ENCODE data around the gene PPP1R14D.
A peak's percentile ranks its signal among the peaks of the same experiment; 100 is the strongest.

PPP1R14D gene

GRCh38 chr15:40776537-40777141 lies 51.9 kb downstream of the PPP1R14D start:
- DNase-seq, result no peak

GRCh38 chr15:40775740-40776536 lies 52.6 kb downstream of the PPP1R14D start:
- no peak for DNase-seq

DNA sequence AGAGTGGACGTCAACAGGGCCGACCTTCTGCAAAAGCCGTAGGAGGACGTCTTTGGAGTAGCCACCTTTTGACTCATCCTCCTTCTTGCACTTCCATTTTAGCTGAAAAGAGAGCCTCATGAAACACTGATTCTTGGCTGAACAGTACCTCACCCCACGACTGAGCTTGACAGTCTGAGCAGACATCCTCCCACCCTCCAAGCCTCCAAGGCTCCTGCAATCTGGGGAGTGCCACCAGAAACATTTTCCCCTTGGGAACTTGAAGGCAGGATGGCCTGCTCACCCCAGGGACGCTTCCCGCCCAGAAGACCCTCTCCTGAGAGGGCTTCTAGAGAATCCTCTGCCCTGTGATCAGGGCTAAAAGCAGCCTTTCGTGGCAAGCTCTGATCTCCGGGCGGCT lies 53.5 kb downstream of the PPP1R14D start:
- no peak for DNase-seq

GRCh38 chr15:40773902-40774301 lies 54.6 kb downstream of the PPP1R14D start:
- DNase-seq, result no peak

- DNase-seq, result no peak
Measured at GRCh38 chr15:40773496-40773895, 55.0 kb downstream of the PPP1R14D start.

DNA sequence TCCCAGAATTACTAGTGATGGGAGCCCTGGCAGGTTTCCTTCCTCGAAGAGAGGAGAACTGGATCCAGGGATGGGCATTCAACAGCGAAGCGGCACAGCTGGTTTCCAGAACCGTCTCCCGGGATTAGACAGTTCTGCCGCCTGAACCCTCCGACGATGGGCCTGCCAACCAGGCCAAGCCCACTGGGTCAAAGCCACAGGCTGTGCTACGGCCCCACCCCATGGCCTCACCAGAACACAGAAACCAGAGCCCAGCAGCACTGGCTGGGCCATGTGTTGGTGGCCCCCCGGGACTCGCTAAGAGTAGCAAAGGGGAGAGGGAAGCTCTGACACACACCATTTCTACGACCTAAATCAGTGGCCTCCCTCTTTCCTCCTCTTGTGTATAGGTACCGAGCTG lies 56.5 kb downstream of the PPP1R14D start:
- DNase-seq, result no peak

DNA sequence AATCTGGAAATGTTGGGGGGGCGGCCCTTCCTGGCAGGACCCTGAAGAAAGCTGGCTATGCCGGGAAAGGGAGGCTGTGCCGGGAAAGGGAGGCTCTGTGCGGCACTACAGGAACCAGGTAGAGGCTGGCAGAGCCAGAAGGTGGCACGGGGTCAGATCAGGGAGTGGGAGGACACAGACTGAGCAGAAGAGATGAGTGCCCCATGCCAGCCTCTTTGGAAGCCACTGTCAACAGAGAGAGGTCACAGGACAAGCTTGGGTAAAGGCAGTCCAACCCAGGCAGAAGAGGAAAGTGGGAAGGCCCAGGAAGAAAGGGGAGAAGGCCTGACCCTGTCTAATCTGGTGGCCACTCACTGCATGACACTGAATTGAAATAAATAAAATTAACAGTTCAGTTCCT lies 57.3 kb downstream of the PPP1R14D start:
- no peak for DNase-seq

DNA sequence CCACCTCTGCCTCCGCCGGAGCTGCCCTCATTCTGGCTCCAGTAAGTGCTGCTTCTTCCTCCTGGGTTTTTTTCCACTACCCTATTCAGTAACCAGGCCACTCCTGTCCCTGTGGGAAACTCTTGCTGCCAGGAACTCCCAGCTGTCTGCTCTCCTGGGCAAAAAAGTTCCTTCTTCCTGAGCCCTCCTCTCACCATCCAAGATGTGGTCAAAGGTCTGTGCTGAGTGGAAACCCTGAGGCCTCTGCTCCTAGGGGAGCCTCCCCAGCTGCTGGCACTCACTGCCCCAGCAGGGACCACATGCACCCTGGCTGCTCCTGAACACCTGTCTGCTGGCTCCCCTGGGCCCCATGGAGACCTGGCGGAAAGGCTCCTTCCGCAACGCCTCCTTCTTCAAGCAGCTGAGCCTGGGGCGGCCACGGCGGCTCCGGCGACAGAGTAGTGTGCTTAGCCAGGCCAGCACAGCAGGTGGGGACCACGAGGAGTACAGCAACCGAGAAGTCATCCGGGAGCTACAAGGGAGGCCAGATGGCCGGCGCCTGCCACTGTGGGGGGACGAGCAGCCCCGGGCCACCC lies 58.3 kb downstream of the PPP1R14D start:
- no peak for DNase-seq

- peak; percentile 30 for DNase-seq
Measured at GRCh38 chr15:40769274-40770146, 59.0 kb downstream of the PPP1R14D start, which contains the start of gene C15orf62. C15orf62 (plus strand) TSS chr15:40769980; CDS start chr15:40770496, 516 bp downstream.

- no peak for DNase-seq
Measured at GRCh38 chr15:40768521-40769273, 59.8 kb downstream of the PPP1R14D start.

DNA sequence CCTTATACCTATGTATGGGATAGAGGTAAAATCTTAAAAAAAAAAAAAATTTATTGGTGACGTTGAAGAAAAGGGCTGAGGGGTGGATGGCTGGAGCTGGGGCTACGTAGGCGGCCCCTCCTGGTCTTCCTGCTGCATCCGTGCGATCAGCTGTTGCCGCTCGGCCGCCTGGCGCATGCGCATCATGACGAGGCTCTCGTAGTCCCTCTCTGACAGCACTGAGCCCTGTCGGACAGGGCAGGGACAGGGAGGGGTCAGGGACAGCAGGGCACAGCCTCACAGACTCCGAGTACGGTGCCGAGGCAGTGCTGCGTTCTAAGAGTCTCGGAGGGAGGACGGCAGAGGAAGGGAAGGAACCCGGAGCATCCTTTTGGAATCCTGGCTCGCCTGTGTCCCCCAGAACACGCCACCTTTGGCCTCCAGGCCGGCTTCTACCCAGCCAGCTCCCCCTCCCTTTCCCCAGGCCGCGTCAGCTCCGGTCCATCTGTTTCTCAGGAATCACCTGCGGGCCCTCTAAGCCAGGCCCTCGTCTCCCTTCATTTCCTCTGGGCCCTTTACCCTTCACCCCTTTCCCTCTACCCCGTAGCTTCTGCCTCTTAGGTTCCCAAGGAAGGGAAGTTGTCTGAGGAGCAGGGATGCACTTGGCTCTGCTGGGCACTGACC lies 60.5 kb downstream of the PPP1R14D start:
- DNase-seq, result no peak

DNA sequence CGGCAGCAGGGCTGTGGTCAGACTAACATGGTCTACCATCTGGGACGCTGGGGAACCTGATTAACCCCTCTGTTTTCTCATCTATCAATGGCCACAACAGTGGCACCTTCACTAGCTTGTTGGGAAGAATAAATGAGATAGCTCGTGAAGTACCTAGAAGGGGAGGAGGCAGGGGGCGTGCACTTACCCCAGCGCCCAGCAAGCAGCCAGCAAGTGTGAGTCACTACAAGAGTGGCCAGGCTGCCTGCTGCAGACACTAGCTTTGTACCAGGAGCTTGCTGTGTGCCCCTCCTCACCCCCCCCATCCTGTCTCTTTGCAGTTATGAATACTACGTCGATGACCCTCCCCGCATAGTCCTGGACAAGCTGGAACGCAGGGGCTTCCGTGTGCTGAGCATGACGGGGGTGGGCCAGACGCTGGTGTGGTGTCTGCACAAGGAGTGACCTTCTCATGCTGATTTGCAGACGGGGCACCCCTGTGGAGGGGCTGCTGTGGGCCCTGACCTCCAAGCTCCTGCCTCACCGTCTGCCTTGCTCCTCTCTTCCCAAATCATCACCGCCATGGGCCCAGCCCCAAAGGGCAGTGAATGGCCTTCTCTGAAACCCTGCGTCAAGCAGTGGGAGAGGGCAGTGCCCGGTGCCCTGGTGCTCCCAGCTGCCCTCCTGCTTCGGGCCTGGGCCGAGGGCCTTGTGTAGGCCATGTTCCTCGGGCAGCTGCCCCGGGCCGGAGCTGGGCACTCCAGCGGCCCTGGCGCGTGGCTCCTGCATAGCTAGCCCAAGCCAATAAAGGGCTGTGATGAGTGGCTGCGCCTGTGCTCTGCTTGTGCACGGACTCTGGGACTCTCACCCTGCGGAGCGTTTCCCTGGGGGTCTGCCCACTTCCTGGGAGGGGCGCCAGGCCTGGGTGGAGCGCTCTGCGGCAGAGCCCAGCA lies 61.3 kb downstream of the PPP1R14D start:
- DNase-seq, result peak; percentile 25

GRCh38 chr15:40766194-40766815 lies 62.2 kb downstream of the PPP1R14D start:
- peak; percentile 27 for DNase-seq
